ENCODE measurements around the gene HOXB7. TPM values are rescaled to one million over a fixed set of nuclear protein-coding genes. Genes with fewer than 3 reads are reported as not detected.

The HOXB7 gene
- total RNA-seq, 4 donors from 2014 or later = 0.36 to 3.0 (median 0.65) TPM

- no peaks in the 10 kb centered on the region for H3K9me3 ChIP-seq
- in situ Hi-C loops (cut with MboI; ENCODE audit: low sequenced_read_pairs in 4 of 4) = loop anchor here in 3 of 4 donors (10.0 kb wide), 2 partner anchors 255 to 265 kb away; no protein-coding TSS in a partner anchor
- H3K36me3 ChIP-seq = no peaks in the 10 kb centered on the region
- ATAC-seq (no peak), DNase-seq (no peak)
- peaks cover 3 to 13% of the 10 kb centered on the region in 2 donors for H3K4me1 ChIP-seq
- no peak overlapping the region for H3K4me3 ChIP-seq
- TF ChIP-seq CTCF (IDR thresholded peaks at IDR 0.05 in 4 of 5, conservative IDR thresholded peaks at IDR 0.05 in 1 of 5) = no peak
- TF ChIP-seq POLR2A (IDR thresholded peaks at IDR 0.05) = no peak
- peaks cover 95 to 98% (median 95%) of the 10 kb centered on the region in 3 donors for H3K27me3 ChIP-seq
- intact Hi-C loops (cut with DNase I; ENCODE audit: low total_unique reads) = no loop called here
- H3K27ac ChIP-seq = no peak overlapping the region
These were observed 11.5 kb downstream of the HOXB7 start for GRCh38 chr17:48599354-48599753.

- H3K27me3 ChIP-seq = peaks cover 92 to 98% (median 95%) of the 10 kb centered on the region in 3 donors
These were observed 12.1 kb downstream of the HOXB7 start for GRCh38 chr17:48598736-48599135.

GRCh38 chr17:48597778-48598631 lies 12.8 kb downstream of the HOXB7 start:
- peaks cover 3 to 21% of the 10 kb centered on the region in 2 donors for H3K4me1 ChIP-seq
- no peaks in the 10 kb centered on the region for H3K9me3 ChIP-seq
- in situ Hi-C loops (cut with MboI; ENCODE audit: low sequenced_read_pairs in 4 of 4) = loop anchor here in 3 of 4 donors (10.0 kb wide), 2 partner anchors 253 to 263 kb away; no protein-coding TSS in a partner anchor
- no peak for TF ChIP-seq CTCF (IDR thresholded peaks at IDR 0.05 in 4 of 5, conservative IDR thresholded peaks at IDR 0.05 in 1 of 5)
- peak in 1 of 2 donors; percentile 41 for TF ChIP-seq POLR2A (IDR thresholded peaks at IDR 0.05)
- no peak for DNase-seq
- no peaks in the 10 kb centered on the region for H3K36me3 ChIP-seq
- peak; percentile 15 to 27 for ATAC-seq
- peaks cover 89 to 98% (median 94%) of the 10 kb centered on the region in 3 donors for H3K27me3 ChIP-seq
- H3K4me3 ChIP-seq = peak overlapping the region; percentile 48 to 72 (median 58)
- peak overlapping the region; percentile 43 to 74 (median 72) for H3K27ac ChIP-seq
- intact Hi-C loops (cut with DNase I; ENCODE audit: low total_unique reads) = no loop called here

More at GRCh38 chr17:48598736-48599135, 12.1 kb downstream of the HOXB7 start:
- Histone ChIP-seq H3K36me3 (no peaks in the 10 kb centered on the region), H3K9me3 (no peaks in the 10 kb centered on the region), H3K4me3 (no peak overlapping the region), H3K27ac (peak overlapping the region in 1 of 4 donors; percentile 73), H3K4me1 (peaks cover 3 to 14% of the 10 kb centered on the region in 2 donors)
- intact Hi-C loops (cut with DNase I; ENCODE audit: low total_unique reads) (no loop called here), in situ Hi-C loops (cut with MboI; ENCODE audit: low sequenced_read_pairs in 4 of 4) (loop anchor here in 3 of 4 donors (10.0 kb wide), 2 partner anchors 254 to 264 kb away; no protein-coding TSS in a partner anchor)
- no peak for DNase-seq
- no peak for ATAC-seq
- TF ChIP-seq CTCF (IDR thresholded peaks at IDR 0.05 in 4 of 5, conservative IDR thresholded peaks at IDR 0.05 in 1 of 5) (no peak), POLR2A (IDR thresholded peaks at IDR 0.05) (no peak)

GRCh38 chr17:48597528-48597777 lies 13.4 kb downstream of the HOXB7 start:
- H3K36me3 ChIP-seq = no peaks in the 10 kb centered on the region
- H3K4me1 ChIP-seq = peaks cover 3 to 25% of the 10 kb centered on the region in 2 donors
- in situ Hi-C loops (cut with MboI; ENCODE audit: low sequenced_read_pairs in 4 of 4) (loop anchor here in 3 of 4 donors (10.0 kb wide), 2 partner anchors 253 to 263 kb away; no protein-coding TSS in a partner anchor), intact Hi-C loops (cut with DNase I; ENCODE audit: low total_unique reads) (no loop called here)
- H3K27ac ChIP-seq = peak overlapping the region; percentile 43 to 74 (median 72)
- H3K9me3 ChIP-seq = no peaks in the 10 kb centered on the region
- H3K4me3 ChIP-seq = peak overlapping the region; percentile 48 to 72 (median 58)
- no peak for ATAC-seq
- peaks cover 85 to 99% (median 94%) of the 10 kb centered on the region in 3 donors for H3K27me3 ChIP-seq
- no peak for TF ChIP-seq CTCF (IDR thresholded peaks at IDR 0.05 in 4 of 5, conservative IDR thresholded peaks at IDR 0.05 in 1 of 5)
- no peak for TF ChIP-seq POLR2A (IDR thresholded peaks at IDR 0.05)
- DNase-seq = no peak

Data from gastrocnemius medialis (tissue), 4 donors.